ENCODE measurements around the gene MDK.

MDK gene

DNA sequence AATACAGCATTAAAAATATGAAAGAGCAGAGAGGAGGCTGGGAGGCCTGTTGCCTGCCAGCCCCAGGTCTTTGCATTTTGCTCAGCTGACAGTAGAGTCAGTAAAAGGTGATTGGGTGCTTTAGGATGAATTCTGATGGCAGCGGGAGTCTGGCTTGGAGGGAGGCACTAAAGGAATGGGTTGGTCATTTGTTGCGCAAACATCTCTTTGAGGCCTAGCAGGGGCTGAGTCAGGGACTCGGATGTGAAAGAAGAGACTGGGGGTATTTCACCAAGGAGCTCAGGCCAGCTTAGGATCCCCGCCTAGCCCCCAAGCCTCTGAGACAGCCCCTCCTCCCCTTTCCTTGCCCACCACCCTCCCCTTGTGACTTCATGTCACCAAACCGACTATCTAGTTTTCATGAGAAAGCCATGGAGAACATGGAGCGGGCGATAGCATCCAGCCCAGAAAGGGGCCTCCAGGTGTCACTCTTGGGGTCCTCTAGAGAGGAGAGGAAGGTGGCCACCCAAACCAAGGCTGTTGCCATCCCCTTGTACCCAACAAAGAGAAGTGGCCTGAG is 24.5 kb upstream of the MDK start:
- TF ChIP-seq GATA2 (IDR thresholded peaks at IDR 0.05; ENCODE audit: low read depth, low read length) = no peak
- TF ChIP-seq GATA3 (IDR thresholded peaks at IDR 0.05; ENCODE audit: low read depth, low read length) = no peak

DNA sequence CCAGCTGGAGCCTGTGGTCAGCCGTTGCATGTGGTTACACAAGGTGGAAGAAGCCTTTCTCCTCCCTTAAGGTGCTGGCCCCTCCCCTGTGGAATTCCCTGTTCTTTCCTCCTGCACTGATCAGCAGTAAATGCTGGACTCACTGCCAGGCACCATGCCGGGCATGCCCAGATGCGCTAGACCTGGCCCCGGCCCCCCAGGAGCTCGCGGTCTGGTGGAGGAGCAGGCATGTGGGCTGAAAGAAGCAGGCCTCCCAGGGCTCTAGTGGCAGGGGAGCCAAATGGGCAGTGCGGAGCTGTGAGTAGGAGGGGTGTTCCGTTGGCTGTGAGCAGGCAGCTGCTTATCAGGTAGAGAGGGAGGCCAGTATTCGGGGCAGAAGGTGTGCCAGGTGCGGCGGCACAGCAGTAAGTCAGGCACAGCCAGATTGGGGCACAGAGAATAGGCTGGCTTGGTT is 24.0 kb upstream of the MDK start:
- no peak for TF ChIP-seq GATA3 (IDR thresholded peaks at IDR 0.05; ENCODE audit: low read depth, low read length)
- no peak for TF ChIP-seq GATA2 (IDR thresholded peaks at IDR 0.05; ENCODE audit: low read depth, low read length)

DNA sequence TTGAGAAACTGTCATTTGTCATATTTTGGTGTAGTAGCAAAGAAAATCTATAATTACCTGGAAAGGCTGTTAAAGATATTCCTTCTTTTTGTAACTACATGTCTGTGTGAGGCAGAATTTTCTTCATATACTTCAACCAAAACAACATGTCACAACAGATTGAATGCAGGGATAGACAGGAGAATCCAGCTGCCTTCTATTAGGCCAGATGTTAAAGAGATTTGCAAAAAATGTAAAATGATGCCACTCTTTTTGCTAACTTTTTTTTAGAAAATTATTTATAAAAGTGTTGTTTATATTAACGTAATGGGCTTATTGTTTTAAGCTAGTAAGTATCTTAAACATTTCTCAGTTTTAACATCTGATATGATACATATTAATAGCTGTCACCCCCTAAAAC is 21.5 kb upstream of the MDK start:
- TF ChIP-seq GATA2 (IDR thresholded peaks at IDR 0.05; ENCODE audit: low read depth, low read length) (no peak), GATA3 (IDR thresholded peaks at IDR 0.05; ENCODE audit: low read depth, low read length) (no peak)

DNA sequence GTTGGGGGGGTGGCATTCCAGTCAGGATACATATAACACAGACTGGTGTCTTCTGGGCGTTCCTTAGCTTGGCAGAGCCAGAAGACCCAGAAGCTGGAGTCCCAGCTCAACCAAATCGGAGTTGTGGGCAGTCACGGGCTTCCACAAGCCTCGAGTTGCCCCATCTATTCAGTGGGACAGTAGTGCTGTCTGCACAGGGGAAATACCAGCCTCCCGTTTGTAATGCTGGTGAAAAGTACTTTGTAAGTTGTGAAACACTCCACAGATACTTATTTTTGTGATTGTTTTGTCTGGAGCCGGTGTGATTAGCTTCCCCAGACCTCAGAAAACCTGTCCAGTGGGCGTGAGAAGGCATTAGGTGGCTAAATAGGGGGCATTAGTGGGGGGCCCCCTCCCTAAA is 20.6 kb upstream of the MDK start:
- TF ChIP-seq GATA2 (IDR thresholded peaks at IDR 0.05; ENCODE audit: low read depth, low read length) (no peak), GATA3 (IDR thresholded peaks at IDR 0.05; ENCODE audit: low read depth, low read length) (no peak)

DNA sequence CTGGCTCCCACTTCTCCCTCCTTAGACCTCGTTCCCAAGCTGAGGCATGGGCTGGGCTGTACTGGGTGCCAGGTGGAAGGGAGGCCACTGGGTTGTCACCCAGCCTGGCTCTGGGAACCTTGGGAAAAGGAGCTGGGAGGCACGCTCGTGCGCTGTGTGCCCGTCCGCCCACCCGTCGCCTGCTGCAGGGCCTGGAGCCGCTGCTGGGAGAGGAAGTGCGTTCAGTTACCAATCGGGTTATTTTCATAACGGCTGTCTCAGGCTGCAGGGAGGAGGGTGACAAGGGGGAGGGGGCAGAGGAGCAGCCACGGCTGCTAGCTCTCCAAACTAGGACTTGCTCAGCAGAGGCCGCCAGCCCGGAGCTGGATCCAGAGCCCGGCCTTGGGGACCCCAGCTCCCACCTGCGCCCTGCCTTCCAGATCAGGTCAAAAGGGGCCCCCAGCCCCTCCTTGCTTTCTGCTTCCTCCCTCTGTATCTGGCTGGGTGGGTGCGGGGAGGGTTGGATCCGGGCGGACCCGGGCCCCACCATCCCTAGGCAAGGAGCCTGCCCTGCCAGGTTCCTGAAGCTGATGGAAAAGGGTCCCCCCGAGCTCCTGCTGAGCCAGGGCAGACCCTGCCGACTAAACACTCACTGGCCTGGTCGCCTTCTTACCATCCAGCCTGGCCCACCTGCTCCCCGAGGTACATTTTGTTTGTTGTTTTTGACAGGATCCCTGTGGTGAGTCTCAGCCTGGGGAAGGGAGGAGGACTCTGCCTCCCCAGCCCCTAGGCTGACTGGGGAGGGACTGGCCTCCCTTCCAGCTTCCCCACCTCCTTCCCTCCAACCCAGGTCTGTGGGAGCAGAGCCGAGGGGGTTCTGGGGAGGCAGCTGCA is 19.9 kb upstream of the MDK start:
- TF ChIP-seq GATA3 (IDR thresholded peaks at IDR 0.05; ENCODE audit: low read depth, low read length) = no peak
- TF ChIP-seq GATA2 (IDR thresholded peaks at IDR 0.05; ENCODE audit: low read depth, low read length) = no peak

DNA sequence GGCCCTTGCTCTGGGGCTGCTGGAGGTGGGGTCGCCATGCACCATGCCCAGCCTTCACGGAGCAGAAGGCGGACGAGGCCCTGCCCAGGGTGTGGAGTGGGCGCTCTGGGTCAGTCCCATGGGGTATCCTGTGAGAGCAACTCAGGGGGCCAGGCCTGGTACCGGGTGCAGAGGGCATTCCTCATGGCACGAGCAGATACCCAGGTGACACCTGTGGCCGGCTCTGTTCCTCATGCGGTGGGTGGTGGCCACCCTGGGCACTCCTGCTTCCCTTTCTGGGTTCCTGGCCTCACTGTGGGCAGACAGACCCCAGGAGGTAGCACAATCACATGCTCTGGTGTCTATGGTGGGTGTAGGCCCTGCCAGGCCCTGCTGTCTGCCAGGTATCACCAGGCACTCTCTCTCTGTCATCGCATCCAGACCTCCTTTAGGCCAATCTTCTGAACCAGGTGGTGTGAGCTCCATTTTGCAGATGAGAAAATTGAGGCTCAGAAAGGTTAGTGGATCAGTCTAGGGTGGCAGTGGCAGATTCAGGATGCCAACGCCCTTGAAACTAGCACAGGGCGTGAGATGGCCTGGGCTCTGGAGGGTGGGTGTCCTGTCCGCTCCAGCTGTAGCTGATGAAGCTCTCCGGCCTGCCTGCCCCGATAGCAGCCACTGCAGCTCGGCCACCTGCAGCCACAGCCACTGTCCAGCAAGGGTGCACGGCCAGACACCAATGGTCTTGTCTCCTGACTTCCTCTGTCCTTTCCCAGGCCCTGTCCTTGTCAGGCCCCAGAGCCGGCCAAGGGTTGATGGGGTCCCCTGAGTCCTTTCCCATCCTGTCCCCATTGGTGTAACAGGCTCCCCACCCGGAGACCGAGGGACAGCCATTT is 19.1 kb upstream of the MDK start:
- TF ChIP-seq GATA2 (IDR thresholded peaks at IDR 0.05; ENCODE audit: low read depth, low read length) = no peak
- TF ChIP-seq GATA3 (IDR thresholded peaks at IDR 0.05; ENCODE audit: low read depth, low read length) = no peak

DNA sequence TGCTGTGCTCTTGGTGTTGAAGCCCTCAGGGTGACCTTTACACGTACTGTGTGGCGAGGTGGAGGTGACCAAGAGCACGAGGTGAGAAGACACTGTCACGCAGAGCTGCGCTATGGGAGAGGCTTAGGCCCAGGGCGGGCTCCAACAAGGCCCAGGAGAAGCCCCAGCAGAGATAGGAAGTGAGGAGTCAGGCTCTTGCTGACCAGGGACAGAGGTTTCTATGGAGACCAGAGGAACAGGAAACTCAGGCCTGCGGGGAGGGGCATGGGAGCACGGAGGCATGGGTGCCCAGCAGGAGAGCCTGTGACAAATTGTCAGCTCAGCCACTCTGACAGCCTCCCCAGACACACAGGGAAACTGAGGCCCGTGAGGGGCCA is 18.4 kb upstream of the MDK start:
- TF ChIP-seq GATA2 (IDR thresholded peaks at IDR 0.05; ENCODE audit: low read depth, low read length) (no peak), GATA3 (IDR thresholded peaks at IDR 0.05; ENCODE audit: low read depth, low read length) (no peak)

DNA sequence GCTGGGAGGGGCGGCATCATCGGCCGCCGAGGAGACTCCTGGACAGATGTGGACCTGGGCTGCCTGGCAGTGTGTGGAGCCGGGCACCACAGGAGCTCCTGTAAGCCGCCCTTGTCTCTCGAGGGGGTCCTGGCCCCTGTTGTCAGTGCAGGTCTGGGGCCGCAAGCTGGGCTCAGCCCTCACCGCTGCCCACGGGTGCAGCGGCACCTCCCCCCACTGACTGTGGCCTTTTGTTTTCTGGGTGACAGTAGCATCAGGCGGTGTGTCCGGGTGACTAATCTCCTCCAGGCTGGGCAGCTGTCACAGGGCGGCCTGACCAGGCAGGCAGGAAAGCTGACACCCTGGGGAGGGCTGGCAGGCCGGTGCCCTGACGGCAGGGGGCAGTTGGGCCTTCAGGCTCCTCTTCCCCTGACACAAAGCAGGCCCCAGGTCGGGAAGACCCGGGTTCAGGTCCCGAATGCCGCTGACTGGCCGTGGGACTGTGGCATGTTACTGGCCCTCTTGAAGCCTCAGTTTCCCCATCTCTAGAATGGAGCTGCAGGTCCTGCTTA is 17.9 kb upstream of the MDK start:
- no peak for TF ChIP-seq GATA3 (IDR thresholded peaks at IDR 0.05; ENCODE audit: low read depth, low read length)
- no peak for TF ChIP-seq GATA2 (IDR thresholded peaks at IDR 0.05; ENCODE audit: low read depth, low read length)

DNA sequence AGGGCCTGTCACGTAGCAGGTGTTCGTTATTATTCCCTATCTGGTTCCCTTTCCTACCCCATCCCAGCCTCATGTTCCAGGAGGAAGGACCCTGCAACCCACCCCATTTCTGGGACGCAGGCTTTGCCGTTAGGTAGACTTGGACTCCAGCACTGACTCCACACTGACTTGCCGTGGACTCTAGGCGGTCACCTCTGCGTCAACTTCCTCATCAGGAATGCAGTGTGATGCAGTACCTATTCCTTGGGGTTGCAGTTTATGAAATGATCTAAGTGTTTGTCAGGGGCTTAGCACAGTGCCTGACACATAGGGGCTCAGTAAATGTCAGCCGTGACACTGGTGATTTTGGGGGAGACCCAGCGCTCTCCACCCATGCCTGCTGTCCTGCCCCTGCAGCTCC is 17.4 kb upstream of the MDK start:
- TF ChIP-seq GATA3 (IDR thresholded peaks at IDR 0.05; ENCODE audit: low read depth, low read length) (no peak), GATA2 (IDR thresholded peaks at IDR 0.05; ENCODE audit: low read depth, low read length) (no peak)

DNA sequence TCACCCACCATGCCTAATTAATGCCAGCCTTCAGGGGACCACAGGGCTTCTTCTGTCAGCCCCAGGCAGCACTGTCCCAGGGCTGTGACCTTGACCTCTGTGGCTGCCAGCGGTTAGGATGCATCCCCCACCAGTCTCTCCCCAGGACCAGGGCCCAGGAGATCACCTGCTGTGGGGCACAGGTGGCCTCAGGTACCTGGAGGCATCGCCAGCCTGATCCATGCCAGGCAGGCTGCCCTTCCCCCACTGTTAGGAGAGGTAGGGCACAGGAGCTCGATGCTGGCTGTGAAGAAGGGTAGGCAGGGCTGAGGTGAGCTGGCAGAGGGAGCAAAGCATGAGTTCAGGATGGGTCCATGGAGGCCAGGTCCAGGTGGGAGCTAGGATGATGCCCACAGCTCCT is 16.7 kb upstream of the MDK start:
- TF ChIP-seq GATA2 (IDR thresholded peaks at IDR 0.05; ENCODE audit: low read depth, low read length) (no peak), GATA3 (IDR thresholded peaks at IDR 0.05; ENCODE audit: low read depth, low read length) (no peak)

DNA sequence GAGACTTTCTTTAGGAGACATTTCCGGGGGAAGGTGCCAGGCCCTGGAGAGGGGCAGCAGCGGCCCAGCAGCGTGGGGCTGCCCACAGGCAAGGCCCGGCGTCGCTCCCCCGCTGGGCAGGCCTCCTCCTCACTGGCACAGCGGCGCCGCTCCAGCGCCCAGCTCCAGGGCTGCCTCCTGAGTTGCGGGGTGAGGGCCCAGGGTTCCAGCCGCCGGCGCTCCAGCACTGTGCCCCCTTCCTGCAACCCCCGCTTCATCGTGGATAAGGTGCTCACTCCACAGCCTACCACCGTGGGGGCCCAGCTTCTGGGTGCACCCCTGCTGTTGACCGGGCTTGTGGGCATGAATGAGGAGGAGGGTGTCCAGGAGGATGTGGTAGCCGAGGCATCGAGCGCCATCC is 15.2 kb upstream of the MDK start:
- no peak for TF ChIP-seq GATA2 (IDR thresholded peaks at IDR 0.05; ENCODE audit: low read depth, low read length)

DNA sequence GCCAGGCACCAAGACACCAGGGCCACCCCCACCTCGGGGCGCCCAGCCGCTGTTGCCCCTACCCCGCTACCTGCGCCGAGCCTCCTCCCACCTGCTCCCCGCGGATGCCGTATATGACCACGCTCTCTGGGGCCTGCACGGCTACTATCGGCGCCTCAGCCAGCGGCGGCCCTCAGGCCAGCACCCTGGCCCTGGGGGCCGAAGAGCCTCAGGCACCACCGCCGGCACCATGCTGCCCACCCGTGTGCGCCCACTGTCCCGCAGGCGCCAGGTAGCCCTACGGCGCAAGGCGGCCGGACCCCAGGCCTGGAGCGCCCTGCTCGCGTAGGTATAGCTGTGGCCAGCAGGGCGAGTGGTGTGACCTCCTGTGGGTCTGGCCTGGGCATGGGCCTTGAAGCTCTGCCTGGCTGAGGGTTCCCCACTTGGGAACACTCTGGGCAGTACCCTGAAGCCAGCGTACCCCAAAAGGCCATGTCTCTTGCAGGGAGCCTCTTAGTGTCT is 14.8 kb upstream of the MDK start:
- TF ChIP-seq GATA2 (IDR thresholded peaks at IDR 0.05; ENCODE audit: low read depth, low read length) (no peak), GATA3 (IDR thresholded peaks at IDR 0.05; ENCODE audit: low read depth, low read length) (no peak)

DNA sequence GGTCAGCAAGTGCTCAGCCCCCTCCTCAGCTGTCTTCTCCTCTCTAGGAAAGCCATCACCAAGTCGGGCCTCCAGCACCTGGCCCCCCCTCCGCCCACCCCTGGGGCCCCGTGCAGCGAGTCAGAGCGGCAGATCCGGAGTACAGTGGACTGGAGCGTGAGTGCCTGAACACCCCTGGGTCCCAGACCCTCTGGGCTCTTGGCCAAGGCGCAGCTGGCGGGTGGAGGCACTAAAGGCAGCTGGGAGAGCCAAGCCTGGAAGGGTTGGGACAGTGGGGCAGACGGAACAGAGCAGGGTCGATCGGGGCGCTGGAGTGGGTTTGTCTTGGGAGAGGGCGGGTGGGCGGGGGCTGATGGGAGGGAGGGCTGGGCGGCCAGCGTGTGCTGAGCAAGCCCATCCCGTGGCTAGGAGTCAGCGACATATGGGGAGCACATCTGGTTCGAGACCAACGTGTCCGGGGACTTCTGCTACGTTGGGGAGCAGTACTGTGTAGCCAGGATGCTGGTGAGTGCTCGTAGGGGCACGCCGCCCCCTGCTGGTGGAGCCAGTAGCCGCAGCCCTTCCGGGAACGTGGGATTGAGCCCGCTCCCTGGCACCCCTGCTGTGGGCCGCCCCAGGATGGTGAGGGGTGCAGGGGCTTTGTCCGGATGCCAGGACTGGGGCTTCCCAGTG is 14.1 kb upstream of the MDK start:
- no peak for TF ChIP-seq GATA2 (IDR thresholded peaks at IDR 0.05; ENCODE audit: low read depth, low read length)
- no peak for TF ChIP-seq GATA3 (IDR thresholded peaks at IDR 0.05; ENCODE audit: low read depth, low read length)

DNA sequence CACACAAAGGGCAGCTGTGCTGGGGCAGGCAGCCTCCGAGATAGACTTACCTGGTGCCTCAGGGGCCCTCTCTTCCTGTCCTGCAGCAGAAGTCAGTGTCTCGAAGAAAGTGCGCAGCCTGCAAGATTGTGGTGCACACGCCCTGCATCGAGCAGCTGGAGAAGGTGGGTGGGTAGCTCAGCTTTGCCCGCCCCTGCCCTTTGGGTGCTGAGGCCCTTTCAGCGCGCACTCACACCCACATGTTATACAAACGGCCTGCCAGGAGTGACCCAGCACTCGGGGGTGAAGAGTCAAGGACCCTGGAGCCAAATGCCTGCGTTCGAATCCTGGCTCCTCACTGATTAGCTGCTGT is 13.6 kb upstream of the MDK start:
- TF ChIP-seq GATA3 (IDR thresholded peaks at IDR 0.05; ENCODE audit: low read depth, low read length) (no peak), GATA2 (IDR thresholded peaks at IDR 0.05; ENCODE audit: low read depth, low read length) (no peak)

All from SH-SY5Y (cell line).